IPS-18a (cell line): Measurements from ENCODE around the gene TLR2.

Source experiments
- H3K27ac ChIP-seq: one replicate; pipeline ENCODE4 v1.5.1; 2013; ENCODE audit warnings: low read length
- H3K27me3 ChIP-seq: one replicate; pipeline ENCODE4 v1.6.1; 2013; ENCODE audit warnings: mild to moderate bottlenecking, low read length; ENCODE audit not compliant: control insufficient read depth, insufficient read depth
- H3K36me3 ChIP-seq: one replicate; pipeline ENCODE4 v1.6.1; 2013; ENCODE audit warnings: low read depth, low read length; ENCODE audit not compliant: control insufficient read depth
- H3K4me1 ChIP-seq: one replicate; pipeline ENCODE4 v1.6.1; 2013; ENCODE audit warnings: low read depth, low read length; ENCODE audit not compliant: control insufficient read depth
- H3K4me3 ChIP-seq: one replicate; pipeline ENCODE4 v1.5.1; 2013; ENCODE audit warnings: low read length
- H3K9ac ChIP-seq: one replicate; pipeline ENCODE4 v1.6.1; 2013; ENCODE audit warnings: mild to moderate bottlenecking, low read length, moderate library complexity
- H3K9me3 ChIP-seq: one replicate; pipeline ENCODE4 v1.6.1; 2013; ENCODE audit warnings: low read depth, low read length; ENCODE audit not compliant: control insufficient read depth

The TLR2 gene

DNA sequence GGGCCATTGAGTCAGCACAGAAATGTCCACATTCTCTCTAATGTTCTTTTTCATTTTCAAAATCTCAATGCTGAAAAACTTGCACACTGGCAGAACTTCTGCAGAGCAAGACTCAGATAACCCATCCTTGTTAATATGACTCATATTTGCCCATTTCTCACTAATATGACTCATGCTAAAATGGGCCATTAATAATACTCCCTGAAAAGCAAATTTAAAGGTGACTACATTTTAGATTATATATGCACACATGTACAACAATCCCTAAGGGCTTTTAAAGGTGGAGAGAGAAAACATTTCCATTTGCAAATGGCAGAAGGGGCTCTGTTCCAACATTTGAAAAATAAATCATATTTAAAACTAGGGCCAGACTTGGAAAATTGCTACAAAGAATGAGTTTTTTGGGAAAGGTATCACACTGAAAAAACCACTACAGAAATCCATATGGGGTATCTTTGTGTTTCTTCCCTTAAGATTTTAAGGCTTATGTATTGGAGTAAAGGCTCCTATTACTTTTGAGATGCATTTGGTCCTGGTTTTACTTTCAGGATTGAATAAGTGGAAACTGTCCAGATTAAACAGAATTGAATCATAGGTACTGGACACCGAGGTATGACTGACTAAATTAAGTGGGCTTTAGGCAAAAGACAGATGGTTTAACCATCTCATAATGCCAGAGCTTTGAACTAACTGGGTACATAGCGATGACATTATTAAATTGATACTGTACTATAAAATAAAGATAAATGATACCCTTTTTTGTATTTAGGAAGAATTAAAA is 30.0 kb downstream of the TLR2 start:
- Histone ChIP-seq H3K27me3 (no peaks in the 10 kb centered on the region), H3K9ac (no peak overlapping the region), H3K4me3 (no peak overlapping the region), H3K4me1 (no peaks in the 10 kb centered on the region), H3K9me3 (no peaks in the 10 kb centered on the region), H3K36me3 (no peaks in the 10 kb centered on the region), H3K27ac (no peak overlapping the region)

DNA sequence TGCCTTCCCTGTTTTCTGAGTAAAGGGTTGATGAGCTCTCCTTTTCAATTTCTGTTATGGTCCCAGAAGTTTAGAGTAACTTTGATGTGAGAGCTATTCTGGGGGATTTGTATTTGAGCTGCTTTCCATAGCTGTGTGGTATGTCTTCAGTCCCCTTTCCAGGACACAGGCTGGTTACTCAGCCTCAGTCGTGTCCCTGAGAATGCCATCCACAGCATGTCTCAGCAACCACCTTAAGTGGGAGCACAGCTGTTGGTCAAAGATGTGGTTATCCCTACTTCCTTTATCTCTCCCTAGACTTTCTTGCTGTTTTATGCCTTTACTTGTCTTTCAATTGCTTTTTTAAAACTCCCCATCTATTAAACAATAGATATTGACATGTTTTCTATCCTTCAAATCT is 38.0 kb downstream of the TLR2 start:
- Histone ChIP-seq H3K9me3 (no peaks in the 10 kb centered on the region), H3K27ac (no peak overlapping the region), H3K27me3 (no peaks in the 10 kb centered on the region), H3K4me1 (no peaks in the 10 kb centered on the region), H3K9ac (no peak overlapping the region), H3K4me3 (no peak overlapping the region), H3K36me3 (peaks cover 7% of the 10 kb centered on the region)

DNA sequence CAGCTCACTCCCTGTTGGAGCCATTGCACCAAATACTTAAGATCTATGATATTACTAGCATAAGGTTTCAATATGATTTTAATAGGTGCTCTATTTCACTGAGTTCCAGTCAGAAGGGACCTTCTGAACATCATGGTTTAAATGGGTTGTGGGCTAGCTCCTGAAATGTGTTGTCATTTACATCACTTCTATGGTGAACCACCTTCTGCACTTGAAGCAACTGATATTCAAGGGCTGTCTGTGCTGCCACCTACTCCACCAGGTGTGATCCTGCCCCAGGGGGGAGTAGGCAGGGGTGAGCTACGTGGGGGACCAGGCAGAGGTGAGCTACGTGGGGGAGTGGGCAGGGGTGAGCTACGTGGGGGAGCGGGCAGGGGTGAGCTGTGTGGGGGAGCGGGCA is 40.5 kb downstream of the TLR2 start:
- no peak overlapping the region for H3K9ac ChIP-seq
- peaks cover 4% of the 10 kb centered on the region for H3K36me3 ChIP-seq
- no peaks in the 10 kb centered on the region for H3K9me3 ChIP-seq
- H3K27me3 ChIP-seq = no peaks in the 10 kb centered on the region
- H3K4me3 ChIP-seq = no peak overlapping the region
- H3K27ac ChIP-seq = no peak overlapping the region
- no peaks in the 10 kb centered on the region for H3K4me1 ChIP-seq

DNA sequence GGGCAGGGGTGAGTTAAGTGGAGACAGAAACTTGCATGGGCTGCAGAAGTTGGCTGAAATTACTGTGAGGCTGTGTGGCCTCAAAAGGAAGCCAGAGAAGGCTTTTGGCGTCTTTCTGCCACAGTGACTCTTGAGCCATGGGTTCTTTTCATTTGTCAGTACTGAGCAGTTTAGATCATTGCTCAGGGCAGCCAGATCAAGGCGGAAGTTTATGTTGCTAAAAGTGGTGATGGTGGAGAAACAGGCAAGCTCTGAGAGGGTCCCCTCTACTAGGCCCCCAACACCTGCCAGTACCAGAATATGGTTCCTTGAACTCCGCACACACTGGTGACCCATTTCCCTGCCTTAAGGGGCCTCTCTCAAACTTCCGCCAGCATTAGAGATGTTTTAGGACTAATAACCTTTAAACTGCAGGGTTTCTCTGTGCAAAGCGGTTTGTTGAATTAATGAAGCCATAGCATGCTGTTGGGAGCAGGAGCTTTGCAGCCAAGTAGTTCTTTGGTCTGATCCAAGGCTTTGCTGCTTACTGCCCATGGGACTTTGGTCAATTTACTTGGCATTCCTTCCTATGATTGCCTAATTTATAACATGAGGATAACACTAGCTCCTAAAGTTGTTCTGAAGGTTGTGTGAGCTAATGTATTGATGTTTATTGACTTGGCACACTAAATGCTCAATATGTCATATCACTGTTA is 41.2 kb downstream of the TLR2 start:
- H3K4me3 ChIP-seq = no peak overlapping the region
- H3K9ac ChIP-seq = no peak overlapping the region
- no peaks in the 10 kb centered on the region for H3K36me3 ChIP-seq
- H3K27me3 ChIP-seq = no peaks in the 10 kb centered on the region
- no peaks in the 10 kb centered on the region for H3K9me3 ChIP-seq
- H3K27ac ChIP-seq = no peak overlapping the region
- H3K4me1 ChIP-seq = no peaks in the 10 kb centered on the region

DNA sequence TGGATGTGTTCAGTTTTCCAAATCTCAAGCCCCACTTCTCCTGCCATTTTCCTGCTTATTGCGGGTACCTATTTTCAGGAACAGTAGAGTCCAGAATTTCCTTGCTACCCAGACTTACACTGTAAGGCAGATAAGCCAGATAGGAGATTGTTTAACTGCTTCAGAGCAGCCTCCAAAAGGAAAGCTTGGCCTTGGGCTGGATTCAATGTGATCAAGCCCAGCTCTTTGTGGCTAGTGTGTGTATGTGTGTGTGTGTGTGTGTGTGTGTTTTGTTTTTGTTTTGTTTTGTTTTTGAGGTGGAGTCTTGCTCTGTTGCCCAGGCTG is 41.7 kb downstream of the TLR2 start:
- Histone ChIP-seq H3K27me3 (no peaks in the 10 kb centered on the region), H3K36me3 (no peaks in the 10 kb centered on the region), H3K4me1 (no peaks in the 10 kb centered on the region), H3K27ac (no peak overlapping the region), H3K9ac (no peak overlapping the region), H3K4me3 (no peak overlapping the region), H3K9me3 (no peaks in the 10 kb centered on the region)

DNA sequence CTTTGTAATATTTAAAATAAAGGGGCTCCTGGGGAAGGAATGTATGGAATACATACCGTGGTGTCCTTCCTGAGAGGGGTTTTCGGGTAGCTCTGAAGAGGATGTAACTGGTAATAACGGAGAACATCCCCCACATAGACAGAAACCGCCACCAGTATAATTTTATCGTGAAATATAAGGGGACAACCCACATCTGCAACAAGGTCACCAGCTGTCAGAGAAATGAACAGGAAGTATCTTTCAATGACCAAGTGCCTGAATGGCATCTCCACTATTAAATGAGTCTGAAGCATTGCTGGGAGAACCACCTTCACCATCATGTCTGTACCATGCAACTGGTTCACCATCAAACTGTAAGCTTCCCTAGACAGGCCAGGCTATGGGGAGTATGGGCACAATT is 44.1 kb downstream of the TLR2 start:
- Histone ChIP-seq H3K4me1 (no peaks in the 10 kb centered on the region), H3K9me3 (no peaks in the 10 kb centered on the region), H3K9ac (no peak overlapping the region), H3K36me3 (no peaks in the 10 kb centered on the region), H3K27ac (no peak overlapping the region), H3K4me3 (no peak overlapping the region), H3K27me3 (no peaks in the 10 kb centered on the region)

DNA sequence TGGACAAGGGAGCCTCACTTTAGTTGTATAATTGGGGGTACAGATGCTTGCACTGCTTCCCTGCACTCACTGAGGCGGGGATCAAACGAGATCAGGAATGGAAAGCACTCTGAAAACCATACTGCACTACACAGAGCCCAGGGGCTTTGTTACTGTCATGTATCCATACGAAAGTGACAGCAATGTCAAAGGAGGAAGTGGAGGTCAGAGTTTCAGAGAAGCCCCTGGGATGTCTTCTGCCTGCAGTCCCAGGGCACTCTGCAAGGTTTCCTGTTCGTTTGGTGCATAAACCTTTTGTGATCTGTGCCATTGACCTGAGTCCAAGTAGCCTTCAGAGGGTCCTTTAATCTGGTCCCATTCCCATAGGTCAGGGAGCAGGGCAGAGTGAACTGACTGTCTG is 44.6 kb downstream of the TLR2 start:
- no peak overlapping the region for H3K9ac ChIP-seq
- no peaks in the 10 kb centered on the region for H3K27me3 ChIP-seq
- H3K36me3 ChIP-seq = no peaks in the 10 kb centered on the region
- no peaks in the 10 kb centered on the region for H3K9me3 ChIP-seq
- H3K27ac ChIP-seq = no peak overlapping the region
- no peak overlapping the region for H3K4me3 ChIP-seq
- H3K4me1 ChIP-seq = no peaks in the 10 kb centered on the region

DNA sequence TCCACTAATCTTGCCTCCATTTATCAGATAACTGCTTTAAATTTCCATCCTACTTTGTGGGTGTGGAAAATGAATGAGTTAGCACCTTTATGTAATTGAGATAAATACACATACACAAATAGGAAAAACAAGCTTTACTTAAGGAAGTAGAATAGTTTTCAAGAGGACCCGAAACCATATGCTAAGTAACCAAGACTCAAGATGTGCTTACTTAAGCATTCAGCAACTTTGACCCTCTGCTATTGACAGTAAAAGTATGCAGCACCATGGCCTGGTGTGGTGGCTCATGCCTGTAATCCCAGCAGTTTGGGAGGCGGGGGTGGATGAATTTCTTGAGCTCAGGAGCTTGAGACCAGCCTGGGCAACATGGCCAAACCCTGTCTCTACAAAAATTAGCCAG is 45.8 kb downstream of the TLR2 start:
- no peak overlapping the region for H3K27ac ChIP-seq
- H3K9ac ChIP-seq = no peak overlapping the region

DNA sequence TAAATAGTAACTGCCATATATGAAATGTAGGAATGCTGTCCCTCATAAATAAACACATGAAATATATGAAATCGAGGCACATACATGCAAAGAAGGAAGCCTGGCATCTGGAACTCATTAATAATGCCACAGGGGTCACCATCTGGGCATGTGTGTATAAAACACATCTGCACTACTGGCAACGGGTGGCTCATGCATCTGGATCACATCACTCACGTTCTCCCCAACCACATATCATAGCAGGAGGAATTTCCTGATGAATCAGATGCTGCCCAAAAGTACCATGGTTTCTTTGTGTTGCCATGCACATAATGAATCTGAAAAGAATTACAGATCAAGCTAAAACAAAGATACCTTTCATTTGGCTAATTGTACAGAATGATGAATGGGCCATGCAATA is 47.2 kb downstream of the TLR2 start:
- no peaks in the 10 kb centered on the region for H3K4me1 ChIP-seq
- H3K4me3 ChIP-seq = no peak overlapping the region
- no peak overlapping the region for H3K27ac ChIP-seq
- H3K9ac ChIP-seq = no peak overlapping the region
- H3K36me3 ChIP-seq = no peaks in the 10 kb centered on the region
- H3K27me3 ChIP-seq = no peaks in the 10 kb centered on the region
- no peaks in the 10 kb centered on the region for H3K9me3 ChIP-seq

More for the DNA sequence above, 45.8 kb downstream of the TLR2 start:
- H3K4me3 ChIP-seq = no peak overlapping the region
- H3K36me3 ChIP-seq = no peaks in the 10 kb centered on the region
- no peaks in the 10 kb centered on the region for H3K27me3 ChIP-seq
- no peaks in the 10 kb centered on the region for H3K4me1 ChIP-seq
- no peaks in the 10 kb centered on the region for H3K9me3 ChIP-seq

DNA sequence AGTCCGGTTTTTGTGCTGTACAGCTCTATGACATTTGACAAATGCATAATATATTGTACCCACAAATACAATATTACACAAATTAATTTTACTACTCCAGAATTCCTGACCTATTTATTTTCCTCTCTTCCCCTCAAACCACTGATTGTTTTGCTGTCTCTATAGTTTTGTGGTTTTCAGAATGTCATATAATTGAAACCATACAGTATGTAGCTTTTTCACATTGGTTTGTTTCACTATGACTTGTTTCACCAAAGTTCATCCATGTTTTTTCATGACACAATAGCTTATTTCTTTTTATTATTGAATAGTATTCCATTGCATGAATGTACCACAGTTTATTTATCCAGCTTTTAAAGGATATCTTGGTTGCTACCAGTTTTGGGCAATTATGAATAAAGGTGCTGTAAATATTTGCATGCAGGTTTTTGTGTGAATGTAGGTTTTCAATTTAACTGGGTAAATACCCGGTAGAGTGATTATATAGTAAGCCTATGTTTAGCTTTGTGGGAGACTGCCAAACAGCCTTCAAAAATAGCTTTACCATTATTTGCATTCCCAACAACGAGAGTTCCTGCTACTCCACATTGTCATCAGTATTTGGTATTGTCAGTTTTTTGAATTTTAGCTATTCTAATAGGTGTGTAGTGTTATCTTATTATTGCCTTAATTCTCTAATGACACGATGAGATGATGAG is 49.8 kb downstream of the TLR2 start:
- H3K27me3 ChIP-seq = no peaks in the 10 kb centered on the region
- no peak overlapping the region for H3K27ac ChIP-seq
- H3K9me3 ChIP-seq = no peaks in the 10 kb centered on the region
- H3K4me3 ChIP-seq = no peak overlapping the region
- no peak overlapping the region for H3K9ac ChIP-seq
- H3K36me3 ChIP-seq = no peaks in the 10 kb centered on the region
- no peaks in the 10 kb centered on the region for H3K4me1 ChIP-seq

DNA sequence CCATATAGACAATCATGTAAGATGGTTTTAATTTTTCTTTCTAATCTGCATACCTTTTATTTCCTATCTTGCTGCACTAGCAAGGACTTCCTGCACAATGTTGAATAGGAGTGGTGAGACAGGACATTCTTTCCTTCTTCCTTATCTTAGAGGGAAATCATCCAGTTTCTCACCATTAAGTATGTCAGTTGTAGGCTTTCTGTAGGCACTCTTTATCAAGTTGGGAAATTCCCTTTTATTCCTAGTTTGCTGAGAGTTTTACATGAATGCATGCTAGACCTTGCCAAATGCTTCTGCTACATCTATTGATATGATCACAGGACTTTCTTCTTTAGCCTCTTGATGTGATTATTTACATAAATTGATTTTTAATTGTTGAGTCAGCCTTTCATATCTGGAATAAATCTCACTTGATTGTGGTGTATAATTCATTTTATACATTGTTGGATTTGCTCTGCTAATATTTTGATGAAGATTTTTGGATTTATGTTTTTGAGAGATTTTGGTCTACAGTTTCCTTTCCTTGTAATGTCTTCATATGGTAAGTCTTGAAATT is 51.9 kb downstream of the TLR2 start:
- no peaks in the 10 kb centered on the region for H3K27me3 ChIP-seq
- no peaks in the 10 kb centered on the region for H3K36me3 ChIP-seq
- no peak overlapping the region for H3K4me3 ChIP-seq
- H3K9me3 ChIP-seq = peaks cover 6% of the 10 kb centered on the region
- no peak overlapping the region for H3K9ac ChIP-seq
- no peaks in the 10 kb centered on the region for H3K4me1 ChIP-seq
- no peak overlapping the region for H3K27ac ChIP-seq
